HepG2 (cell line): ENCODE measurements around the gene SMARCE1.

Source experiments
- BRCA1 ChIP-seq: sonication (generic); formaldehyde crosslinking; IDR thresholded peaks from 2 replicates; pipeline ENCODE4 v1.4.0; 2020; ENCODE audit warnings: missing genetic modification reagents
- CHD4 ChIP-seq: fragments of 200-600 bp; sonication (generic); IDR thresholded peaks from 2 replicates; pipeline ENCODE4 v1.7.0; 2017; ENCODE audit warnings: mild to moderate bottlenecking, low read length, borderline replicate concordance
- CTCF ChIP-seq: sonication (generic); formaldehyde crosslinking; IDR thresholded peaks from 2 replicates; pipeline ENCODE4 v1.5.0; 2020; ENCODE audit warnings: mild to moderate bottlenecking, missing genetic modification reagents, moderate library complexity
- ELF4 ChIP-seq: sonication (generic); formaldehyde crosslinking; IDR thresholded peaks from 2 replicates; pipeline ENCODE4 v1.5.0; 2020; ENCODE audit warnings: missing genetic modification reagents, mild to moderate bottlenecking, moderate library complexity, borderline replicate concordance
- FOSL2 ChIP-seq: sonication (generic); formaldehyde crosslinking; IDR thresholded peaks from 2 replicates; pipeline ENCODE4 v1.4.0; 2020; ENCODE audit warnings: missing genetic modification reagents
- ISX ChIP-seq: sonication (generic); formaldehyde crosslinking; conservative IDR thresholded peaks from 2 replicates; pipeline ENCODE4 v1.5.0; 2020; ENCODE audit warnings: missing genetic modification reagents
- MAX ChIP-seq: IDR thresholded peaks from 2 replicates; pipeline ENCODE4 v1.6.1; 2012; ENCODE audit warnings: inconsistent platforms
- SP2 ChIP-seq: sonication (generic); formaldehyde crosslinking; IDR thresholded peaks from 2 replicates; pipeline ENCODE4 v1.5.1; 2020; ENCODE audit warnings: mild to moderate bottlenecking, missing genetic modification reagents
- ZNF225 ChIP-seq: sonication (generic); formaldehyde crosslinking; IDR thresholded peaks from 2 replicates; pipeline ENCODE4 v1.4.0; 2020; ENCODE audit warnings: mild to moderate bottlenecking, missing genetic modification reagents

- TF ChIP-seq BRCA1 (CRISPR knock-in tag) (no peak), CHD4 (no peak), SP2 (CRISPR knock-in tag) (no peak), MAX (no peak), CTCF (CRISPR knock-in tag) (no peak), ZNF225 (CRISPR knock-in tag) (no peak), ISX (CRISPR knock-in tag) (no peak), FOSL2 (no peak), ELF4 (CRISPR knock-in tag) (no peak)
These were observed 35.7 kb downstream of the SMARCE1 start for GRCh38 chr17:40611840-40612474.
